Natural killer cell treated with Interleukin-12 subunit alpha and Interleukin-12 subunit beta and Interleukin-15 and Interleukin-18, amount 100 ng/mL, for 72 hours (primary cell): ENCODE measurements around the gene SYCE3. TPM values are rescaled to one million over a fixed set of nuclear protein-coding genes. Genes with fewer than 3 reads are reported as not detected.
A peak's percentile ranks its signal among the peaks of the same experiment; 100 is the strongest.

Experiments
- ATAC-seq, 2 donors: fragments of 150-1000 bp; cut with Tn5 transposase in 1 of 2; sonication (Bioruptor Pico), chemical (Tn5 transposase) in 1 of 2; 2 replicates each; pipeline ENCODE4 v1.10.0; 2021
- DNase-seq: peaks from one replicate; pipeline ENCODE4 v3.0.0; 2022; ENCODE audit warnings: low spot score
- H3K27ac Mint-ChIP-seq, 2 donors: 1 replicate in 1 of 2; 2 replicates in 1 of 2; pipeline ENCODE4 v1.8.0; 2022; ENCODE audit warnings: mixed read lengths in 2 of 2, mild to moderate bottlenecking in 1 of 2, moderate library complexity in 1 of 2
- H3K27me3 Mint-ChIP-seq, 2 donors: 1 replicate in 1 of 2; 2 replicates in 1 of 2; pipeline ENCODE4 v1.8.0; 2022; ENCODE audit warnings: mixed read lengths in 2 of 2
- H3K36me3 Mint-ChIP-seq: one replicate; pipeline ENCODE4 v1.8.0; 2022; ENCODE audit warnings: mixed read lengths
- H3K4me1 Mint-ChIP-seq, 2 donors: 1 replicate in 1 of 2; 2 replicates in 1 of 2; pipeline ENCODE4 v1.8.0; 2022; ENCODE audit warnings: low read depth in 2 of 2, mixed read lengths in 2 of 2, mild to moderate bottlenecking in 1 of 2
- H3K4me3 Mint-ChIP-seq: one replicate; pipeline ENCODE4 v1.8.0; 2022; ENCODE audit warnings: mixed read lengths
- H3K9me3 Mint-ChIP-seq: 2 replicates; pipeline ENCODE4 v1.8.0; 2022; ENCODE audit warnings: mixed read lengths
- total RNA-seq, 2 donors: library from RNA; stranded (reverse); gene quantifications; one replicate each; pipeline ENCODE4 v1.2.3, GENCODE V29; 2022

SYCE3 gene
- total RNA-seq, 2 donors from 2014 or later = not detected

GRCh38 chr22:50513175-50513574, 49.5 kb downstream of the SYCE3 start:
- no peak for DNase-seq
- no peaks in the 10 kb centered on the region for H3K27me3 Mint-ChIP-seq
- no peak for ATAC-seq
- H3K27ac Mint-ChIP-seq = no peak overlapping the region
- H3K36me3 Mint-ChIP-seq = peaks cover 15% of the 10 kb centered on the region
- H3K4me3 Mint-ChIP-seq = no peak overlapping the region
- no peaks in the 10 kb centered on the region for H3K9me3 Mint-ChIP-seq
- peaks cover 29 to 34% of the 10 kb centered on the region in 2 donors for H3K4me1 Mint-ChIP-seq

- H3K27me3 Mint-ChIP-seq = no peaks in the 10 kb centered on the region
These were observed 53.8 kb downstream of the SYCE3 start for GRCh38 chr22:50508897-50509296.

GRCh38 chr22:50507991-50508884, 54.5 kb downstream of the SYCE3 start, which contains the start of gene NCAPH2:
Gene NCAPH2, plus strand, starts transcription at chr22:50508224. Its CDS starts 114 bp downstream, at chr22:50508338.
- ATAC-seq (peak; percentile 87 to 88), DNase-seq (peak; percentile 98)
- peaks cover 20 to 22% of the 10 kb centered on the region in 2 donors for H3K4me1 Mint-ChIP-seq
- peaks cover 15% of the 10 kb centered on the region for H3K36me3 Mint-ChIP-seq
- H3K4me3 Mint-ChIP-seq = peak within 1 kb of the TSS; percentile 96
- no peaks in the 10 kb centered on the region for H3K9me3 Mint-ChIP-seq
- no peaks in the 10 kb centered on the region for H3K27me3 Mint-ChIP-seq
- H3K27ac Mint-ChIP-seq = peak within 1 kb of the TSS; percentile 86 to 92

More at GRCh38 chr22:50508897-50509296, 53.8 kb downstream of the SYCE3 start:
- peaks cover 22 to 24% of the 10 kb centered on the region in 2 donors for H3K4me1 Mint-ChIP-seq
- peaks cover 15% of the 10 kb centered on the region for H3K36me3 Mint-ChIP-seq
- no peak for DNase-seq
- H3K9me3 Mint-ChIP-seq = no peaks in the 10 kb centered on the region
- peak overlapping the region; percentile 56 to 73 for H3K27ac Mint-ChIP-seq
- H3K4me3 Mint-ChIP-seq = peak overlapping the region; percentile 96
- no peak for ATAC-seq

- no peaks in the 10 kb centered on the region for H3K27me3 Mint-ChIP-seq
- ATAC-seq = peak; percentile 90 to 91
- peaks cover 14% of the 10 kb centered on the region for H3K36me3 Mint-ChIP-seq
- no peaks in the 10 kb centered on the region for H3K9me3 Mint-ChIP-seq
- peak within 1 kb of the TSS; percentile 86 to 92 for H3K27ac Mint-ChIP-seq
- H3K4me1 Mint-ChIP-seq = peaks cover 19 to 20% of the 10 kb centered on the region in 2 donors
- DNase-seq = peak; percentile 93
- H3K4me3 Mint-ChIP-seq = peak within 1 kb of the TSS; percentile 96
These were observed 55.2 kb downstream of the SYCE3 start, which contains the start of gene LMF2 for GRCh38 chr22:50507421-50507990. Gene LMF2, minus strand, starts transcription at chr22:50507702. Its CDS starts 27 bp downstream, at chr22:50507675.

- Mint-ChIP-seq H3K27ac (peak overlapping the region; percentile 86 to 92), H3K27me3 (no peaks in the 10 kb centered on the region), H3K4me1 (peaks cover 13 to 16% of the 10 kb centered on the region in 2 donors), H3K4me3 (peak overlapping the region; percentile 93), H3K36me3 (peaks cover 9% of the 10 kb centered on the region), H3K9me3 (no peaks in the 10 kb centered on the region)
- ATAC-seq (no peak), DNase-seq (no peak)
These were observed 55.9 kb downstream of the SYCE3 start for GRCh38 chr22:50506611-50507420.

GRCh38 chr22:50505776-50506610, 56.7 kb downstream of the SYCE3 start:
- peaks cover 9% of the 10 kb centered on the region for H3K36me3 Mint-ChIP-seq
- H3K27ac Mint-ChIP-seq = no peak overlapping the region
- ATAC-seq (no peak), DNase-seq (no peak)
- peak overlapping the region; percentile 93 for H3K4me3 Mint-ChIP-seq
- H3K27me3 Mint-ChIP-seq = no peaks in the 10 kb centered on the region
- H3K4me1 Mint-ChIP-seq = peaks cover 13 to 16% of the 10 kb centered on the region in 2 donors
- H3K9me3 Mint-ChIP-seq = no peaks in the 10 kb centered on the region

- Mint-ChIP-seq H3K27me3 (no peaks in the 10 kb centered on the region), H3K4me3 (no peak overlapping the region), H3K4me1 (peaks cover 13 to 18% of the 10 kb centered on the region in 2 donors), H3K27ac (no peak overlapping the region), H3K36me3 (peaks cover 9% of the 10 kb centered on the region), H3K9me3 (no peaks in the 10 kb centered on the region)
- DNase-seq = no peak
- no peak for ATAC-seq
These were observed 57.4 kb downstream of the SYCE3 start for GRCh38 chr22:50505276-50505775.

- no peak for DNase-seq
- H3K27me3 Mint-ChIP-seq = no peaks in the 10 kb centered on the region
- no peaks in the 10 kb centered on the region for H3K9me3 Mint-ChIP-seq
- H3K4me3 Mint-ChIP-seq = no peak overlapping the region
- H3K27ac Mint-ChIP-seq = no peak overlapping the region
- ATAC-seq = no peak
- H3K36me3 Mint-ChIP-seq = peaks cover 9% of the 10 kb centered on the region
- H3K4me1 Mint-ChIP-seq = peaks cover 11 to 17% of the 10 kb centered on the region in 2 donors
These were observed 58.1 kb downstream of the SYCE3 start for GRCh38 chr22:50504369-50505211.

GRCh38 chr22:50503475-50504145, 59.1 kb downstream of the SYCE3 start:
- Mint-ChIP-seq H3K36me3 (peaks cover under 1% of the 10 kb centered on the region), H3K4me3 (no peak overlapping the region), H3K9me3 (no peaks in the 10 kb centered on the region), H3K4me1 (peaks cover 1 to 10% of the 10 kb centered on the region in 2 donors), H3K27me3 (no peaks in the 10 kb centered on the region), H3K27ac (no peak overlapping the region)
- no peak for ATAC-seq
- no peak for DNase-seq

- H3K4me1 Mint-ChIP-seq = peaks cover 0 to 8% of the 10 kb centered on the region in 2 donors
- DNase-seq = no peak
- H3K9me3 Mint-ChIP-seq = no peaks in the 10 kb centered on the region
- no peak overlapping the region for H3K27ac Mint-ChIP-seq
- no peaks in the 10 kb centered on the region for H3K36me3 Mint-ChIP-seq
- H3K4me3 Mint-ChIP-seq = no peak overlapping the region
- H3K27me3 Mint-ChIP-seq = peaks cover 0 to under 1% of the 10 kb centered on the region in 2 donors
- no peak for ATAC-seq
These were observed 59.9 kb downstream of the SYCE3 start for GRCh38 chr22:50502628-50503474.

- H3K4me1 Mint-ChIP-seq = peaks cover 0 to 6% of the 10 kb centered on the region in 2 donors
- ATAC-seq = no peak
- H3K27ac Mint-ChIP-seq = no peak overlapping the region
These were observed 60.6 kb downstream of the SYCE3 start for GRCh38 chr22:50502096-50502495.

More at GRCh38 chr22:50502096-50502495, 60.6 kb downstream of the SYCE3 start:
- DNase-seq = no peak
- Mint-ChIP-seq H3K27me3 (peaks cover 3% of the 10 kb centered on the region in 2 donors), H3K36me3 (no peaks in the 10 kb centered on the region), H3K9me3 (no peaks in the 10 kb centered on the region), H3K4me3 (no peak overlapping the region)
